Omental fat pad (tissue), 4 donors: ENCODE data around the gene CACNA2D3. TPM values are rescaled to one million over a fixed set of nuclear protein-coding genes. Genes with fewer than 3 reads are reported as not detected.

ENCODE experiments used
- ATAC-seq: fragments of 150-250 bp; one replicate; pipeline ENCODE4 v1.9.1; 2016; ENCODE audit warnings: mild to moderate bottlenecking, moderate library complexity; ENCODE audit not compliant: low FRiP score
- DNase-seq: peaks from one replicate; pipeline ENCODE4 v3.0.0-alpha.2; 2019; ENCODE audit warnings: low spot score
- total RNA-seq, 4 donors: library from RNA; depleted of rRNA; stranded (reverse); fragments of >200 nt; gene quantifications; one replicate each; pipeline ENCODE4 v1.1.0, GENCODE V29; 2016
- TF ChIP-seq, protein P1 (sequence below), 3 donors: fragments of 450-650 bp; IDR thresholded peaks; one replicate each; pipeline ENCODE4 v1.5.1; 2016 to 2017; ENCODE audit warnings: antibody characterized with exemption in 3 of 3, mild to moderate bottlenecking in 3 of 3, moderate library complexity in 2 of 3

CACNA2D3 gene
- total RNA-seq, 4 donors from 2014 or later: 2.6 to 6.1 (median 4.5) TPM

- DNase-seq: no peak
- TF ChIP-seq, protein P1, sequence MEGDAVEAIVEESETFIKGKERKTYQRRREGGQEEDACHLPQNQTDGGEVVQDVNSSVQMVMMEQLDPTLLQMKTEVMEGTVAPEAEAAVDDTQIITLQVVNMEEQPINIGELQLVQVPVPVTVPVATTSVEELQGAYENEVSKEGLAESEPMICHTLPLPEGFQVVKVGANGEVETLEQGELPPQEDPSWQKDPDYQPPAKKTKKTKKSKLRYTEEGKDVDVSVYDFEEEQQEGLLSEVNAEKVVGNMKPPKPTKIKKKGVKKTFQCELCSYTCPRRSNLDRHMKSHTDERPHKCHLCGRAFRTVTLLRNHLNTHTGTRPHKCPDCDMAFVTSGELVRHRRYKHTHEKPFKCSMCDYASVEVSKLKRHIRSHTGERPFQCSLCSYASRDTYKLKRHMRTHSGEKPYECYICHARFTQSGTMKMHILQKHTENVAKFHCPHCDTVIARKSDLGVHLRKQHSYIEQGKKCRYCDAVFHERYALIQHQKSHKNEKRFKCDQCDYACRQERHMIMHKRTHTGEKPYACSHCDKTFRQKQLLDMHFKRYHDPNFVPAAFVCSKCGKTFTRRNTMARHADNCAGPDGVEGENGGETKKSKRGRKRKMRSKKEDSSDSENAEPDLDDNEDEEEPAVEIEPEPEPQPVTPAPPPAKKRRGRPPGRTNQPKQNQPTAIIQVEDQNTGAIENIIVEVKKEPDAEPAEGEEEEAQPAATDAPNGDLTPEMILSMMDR (IDR thresholded peaks at IDR 0.05): no peak
- ATAC-seq: no peak
Measured at GRCh38 chr3:54347933-54348332, 225.6 kb downstream of the CACNA2D3 start.

GRCh38 chr3:54349231-54349652, 226.9 kb downstream of the CACNA2D3 start:
- ATAC-seq: no peak
- TF ChIP-seq, protein P1 (IDR thresholded peaks at IDR 0.05): no peak
- no peak for DNase-seq

DNA sequence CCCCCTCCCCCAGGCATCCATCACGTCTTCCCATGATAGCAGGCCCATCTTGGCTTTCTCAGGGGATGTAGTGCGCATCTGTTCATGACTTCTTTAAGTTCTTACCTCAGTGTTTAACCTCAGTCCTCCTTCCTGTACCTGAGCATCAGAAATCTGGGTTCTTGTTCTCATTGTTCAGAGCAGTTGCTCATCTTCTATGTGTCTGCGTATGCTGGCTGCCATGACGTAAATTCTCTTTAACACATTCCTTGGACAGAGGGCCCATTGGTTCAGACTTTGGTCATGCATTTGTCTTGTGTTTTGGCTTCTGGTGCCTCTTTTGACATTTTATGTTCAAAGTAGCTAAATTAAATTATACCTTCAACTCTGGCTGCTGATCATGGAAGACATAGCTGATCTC, 227.3 kb downstream of the CACNA2D3 start:
- DNase-seq (no peak), ATAC-seq (no peak)
- TF ChIP-seq, protein P1 (IDR thresholded peaks at IDR 0.05): no peak

DNA sequence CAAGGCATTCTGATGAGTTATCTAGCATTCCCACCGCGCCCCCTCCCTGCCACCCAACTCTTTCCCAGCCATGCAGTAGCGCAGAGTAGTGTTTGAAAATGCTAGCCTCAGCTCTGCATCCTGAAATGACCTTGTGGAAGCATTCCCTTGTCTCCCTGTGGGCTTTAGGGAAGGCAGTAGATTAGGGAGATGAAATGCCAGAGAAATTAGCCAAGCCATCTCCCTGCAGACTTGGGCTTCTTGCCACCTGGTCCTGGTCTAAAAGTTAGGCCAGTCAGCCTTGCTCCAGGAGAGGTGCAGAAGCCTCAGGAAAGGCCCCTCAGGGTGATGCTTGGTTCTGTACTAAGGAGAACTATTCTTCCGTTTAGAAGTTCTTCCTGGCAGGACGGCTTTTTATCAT, 231.2 kb downstream of the CACNA2D3 start:
- ATAC-seq: no peak
- TF ChIP-seq, protein P1 (IDR thresholded peaks at IDR 0.05): no peak
- DNase-seq: no peak

DNA sequence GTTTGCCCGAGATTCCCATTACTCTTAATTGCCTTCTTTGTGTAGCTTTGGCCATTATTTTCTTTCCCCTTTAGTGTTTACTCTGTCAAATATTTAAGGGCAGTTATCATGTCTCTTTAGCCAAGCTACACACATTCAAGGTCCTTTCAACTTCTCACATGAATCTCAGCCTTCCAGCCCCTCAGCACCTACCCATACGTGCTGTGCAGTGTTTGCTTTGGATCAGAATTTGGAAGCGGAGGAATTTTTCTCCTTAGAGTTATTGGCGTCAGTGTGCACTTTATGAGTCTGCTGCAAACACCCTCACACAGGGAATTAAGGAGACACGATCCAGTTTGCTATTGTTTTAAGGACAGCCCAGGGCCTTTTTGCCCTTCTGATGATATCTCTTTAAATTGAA, 231.6 kb downstream of the CACNA2D3 start:
- TF ChIP-seq, protein P1 (IDR thresholded peaks at IDR 0.05): no peak
- ATAC-seq (no peak), DNase-seq (no peak)

- TF ChIP-seq, protein P1 (IDR thresholded peaks at IDR 0.05): no peak
- DNase-seq (no peak), ATAC-seq (no peak)
Measured at GRCh38 chr3:54355800-54356199, 233.4 kb downstream of the CACNA2D3 start.

- TF ChIP-seq, protein P1 (IDR thresholded peaks at IDR 0.05): no peak
- ATAC-seq: no peak
Measured at GRCh38 chr3:54356261-54357045, 234.1 kb downstream of the CACNA2D3 start.

More at GRCh38 chr3:54356261-54357045, 234.1 kb downstream of the CACNA2D3 start:
- DNase-seq: no peak
